ENCODE measurements around the gene MACROD2.

The MACROD2 gene

DNA sequence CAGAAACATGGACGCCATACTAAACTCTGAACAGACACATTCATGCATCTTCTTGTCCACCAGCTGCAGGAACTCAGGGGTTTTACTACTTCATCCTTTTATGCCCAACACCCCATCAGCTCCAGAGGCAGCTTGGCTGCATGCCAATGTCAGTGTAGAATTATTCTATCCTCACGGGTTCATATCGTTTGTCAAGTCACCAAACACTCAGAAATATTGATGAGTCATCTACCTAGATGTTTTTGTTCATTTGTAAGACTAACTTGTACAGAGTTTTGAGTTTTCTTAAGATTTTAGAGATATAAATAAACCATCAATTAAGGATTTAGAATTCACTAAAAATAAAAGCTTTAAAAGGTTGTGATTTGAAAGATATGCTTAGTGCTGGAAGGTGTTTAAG, 932.8 kb downstream of the MACROD2 start:
- TF ChIP-seq CTCF (conservative IDR thresholded peaks at IDR 0.05) (no peak), ZFX (IDR thresholded peaks at IDR 0.05) (no peak)
- no peak overlapping the region for H3K27ac ChIP-seq

GRCh38 chr20:14929388-14929787, 934.1 kb downstream of the MACROD2 start:
- TF ChIP-seq CTCF (conservative IDR thresholded peaks at IDR 0.05) (no peak), ZFX (IDR thresholded peaks at IDR 0.05) (no peak)

GRCh38 chr20:14932040-14932439, 936.7 kb downstream of the MACROD2 start:
- TF ChIP-seq ZFX (IDR thresholded peaks at IDR 0.05) (no peak), CTCF (conservative IDR thresholded peaks at IDR 0.05) (no peak)
- H3K27ac ChIP-seq: no peak overlapping the region

More at GRCh38 chr20:14929388-14929787, 934.1 kb downstream of the MACROD2 start:
- H3K27ac ChIP-seq: no peak overlapping the region

- H3K27ac ChIP-seq: no peak overlapping the region
- TF ChIP-seq ZFX (IDR thresholded peaks at IDR 0.05) (no peak), CTCF (conservative IDR thresholded peaks at IDR 0.05) (no peak)
Measured at GRCh38 chr20:14935285-14935684, 940.0 kb downstream of the MACROD2 start.

DNA sequence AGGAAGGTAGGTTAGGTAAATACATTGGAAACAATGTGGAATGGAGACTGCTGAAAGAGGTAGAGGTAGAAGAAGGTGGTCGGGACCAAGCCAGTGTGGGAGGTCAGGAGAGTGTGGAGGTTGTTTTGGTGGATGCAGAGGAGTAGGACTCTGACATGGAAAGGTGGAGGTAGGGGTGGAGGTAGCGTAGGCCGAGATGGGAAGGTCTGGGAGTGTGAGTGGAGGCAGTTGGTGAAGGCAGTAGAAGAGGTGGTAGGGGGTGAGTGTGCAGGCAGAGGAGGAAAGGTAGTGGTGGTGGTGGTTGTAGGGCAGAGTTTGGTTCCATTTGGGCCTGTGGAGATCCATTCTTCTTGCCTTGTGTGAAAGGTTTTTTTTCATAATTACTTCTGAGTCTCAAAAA, 941.7 kb downstream of the MACROD2 start:
- no peak for TF ChIP-seq ZFX (IDR thresholded peaks at IDR 0.05)
- no peak overlapping the region for H3K27ac ChIP-seq

DNA sequence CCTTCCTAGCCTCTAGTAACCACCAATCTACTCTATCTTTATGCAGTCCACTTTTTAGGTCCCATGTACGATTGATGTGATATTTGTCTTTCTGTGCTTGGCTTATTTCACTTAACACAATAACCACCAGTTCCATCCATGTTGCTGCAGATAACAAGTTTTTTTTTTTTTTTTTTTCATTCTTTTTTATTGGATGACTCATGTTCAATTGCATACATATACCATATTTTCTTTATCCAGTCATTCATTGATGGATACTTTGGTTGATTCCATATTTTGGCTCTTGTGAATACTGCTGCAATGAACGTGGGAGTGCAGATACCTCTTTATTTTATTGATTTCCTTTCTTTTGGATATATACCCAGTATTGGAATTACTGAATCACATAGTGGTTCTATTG, 942.5 kb downstream of the MACROD2 start:
- TF ChIP-seq ZFX (IDR thresholded peaks at IDR 0.05): no peak
- TF ChIP-seq CTCF (conservative IDR thresholded peaks at IDR 0.05): no peak
- no peak overlapping the region for H3K27ac ChIP-seq

DNA sequence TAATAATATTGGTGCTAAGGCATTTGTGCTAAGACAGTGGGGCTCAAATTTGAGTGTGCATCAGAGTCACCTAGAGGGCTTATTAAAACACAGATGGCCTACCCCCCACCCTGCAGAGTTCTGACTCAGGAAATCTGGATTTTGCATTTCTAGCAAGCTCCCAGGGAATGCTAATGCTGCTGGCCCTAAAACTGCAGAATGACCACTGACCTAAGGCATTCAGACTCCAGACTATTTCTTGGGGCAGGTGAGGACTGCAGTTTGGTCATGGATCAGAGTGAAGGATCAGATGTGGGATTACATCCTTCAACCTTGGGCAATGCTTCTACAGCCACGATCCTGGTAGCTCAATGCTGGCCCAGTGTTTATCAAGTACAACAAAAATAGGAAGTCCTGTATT, 952.2 kb downstream of the MACROD2 start:
- no peak overlapping the region for H3K27ac ChIP-seq

More for the DNA sequence above, 952.2 kb downstream of the MACROD2 start:
- TF ChIP-seq ZFX (IDR thresholded peaks at IDR 0.05): no peak
- no peak for TF ChIP-seq CTCF (conservative IDR thresholded peaks at IDR 0.05)
